Erythroblast (primary cell): ENCODE measurements around the gene OGDH.

Experiments
- GATA1 ChIP-seq: IDR thresholded peaks from 2 replicates; pipeline ENCODE4 v1.6.1; 2011; ENCODE audit warnings: low read depth, mild to moderate bottlenecking, control low read depth, low read length, moderate library complexity
- POLR2A ChIP-seq: IDR thresholded peaks from 2 replicates; pipeline ENCODE4 v1.6.1; 2011; ENCODE audit warnings: mild to moderate bottlenecking, low read length

DNA sequence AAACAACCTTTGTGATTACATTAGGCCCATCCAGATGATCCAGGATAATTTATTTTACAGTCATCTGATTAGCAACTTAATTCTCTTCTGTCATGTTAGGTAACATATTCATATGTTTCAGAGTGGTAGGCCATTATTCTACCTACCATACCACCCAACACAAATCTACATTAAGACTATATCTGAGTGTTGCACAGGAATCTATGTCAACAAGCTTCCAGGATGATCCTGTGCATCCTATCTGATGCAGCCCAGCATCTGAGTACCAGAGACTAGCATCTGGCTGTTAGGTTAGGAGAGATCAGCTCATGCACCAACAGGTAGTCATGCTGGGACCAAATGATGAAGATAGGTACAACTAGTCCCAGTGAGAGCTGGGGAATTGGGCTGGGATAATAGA, 31.4 kb upstream of the OGDH start:
- TF ChIP-seq POLR2A (no peak), GATA1 (no peak)
